ENCODE data around the gene MAP2K2. TPM values are rescaled to one million over a fixed set of nuclear protein-coding genes. Genes with fewer than 3 reads are reported as not detected.

The MAP2K2 gene
- total RNA-seq, 1 donor from 2014 or later = 116 TPM

GRCh38 chr19:4157164-4157563, 33.2 kb upstream of the MAP2K2 start:
- TF ChIP-seq CTCF (IDR thresholded peaks at IDR 0.05; ENCODE audit: insufficient read depth, low read length, severe bottlenecking) = no peak
- no peak for DNase-seq (ENCODE audit: low read depth)
- H3K36me3 ChIP-seq (ENCODE audit: control insufficient read depth, insufficient read depth, low read length) = no peaks in the 10 kb centered on the region
- no peak for FAIRE-seq
- H3K4me3 ChIP-seq (ENCODE audit: low read depth, low read length) = no peak overlapping the region
- no peaks in the 10 kb centered on the region for H3K27me3 ChIP-seq (ENCODE audit: control insufficient read depth, insufficient read depth, low read length)

GRCh38 chr19:4154571-4155312, 30.8 kb upstream of the MAP2K2 start:
- DNase-seq (ENCODE audit: low read depth) = no peak
- H3K4me3 ChIP-seq (ENCODE audit: low read depth, low read length) = no peak overlapping the region
- no peaks in the 10 kb centered on the region for H3K27me3 ChIP-seq (ENCODE audit: control insufficient read depth, insufficient read depth, low read length)
- FAIRE-seq = no peak
- no peak for TF ChIP-seq CTCF (IDR thresholded peaks at IDR 0.05; ENCODE audit: insufficient read depth, low read length, severe bottlenecking)
- no peaks in the 10 kb centered on the region for H3K36me3 ChIP-seq (ENCODE audit: control insufficient read depth, insufficient read depth, low read length)

DNA sequence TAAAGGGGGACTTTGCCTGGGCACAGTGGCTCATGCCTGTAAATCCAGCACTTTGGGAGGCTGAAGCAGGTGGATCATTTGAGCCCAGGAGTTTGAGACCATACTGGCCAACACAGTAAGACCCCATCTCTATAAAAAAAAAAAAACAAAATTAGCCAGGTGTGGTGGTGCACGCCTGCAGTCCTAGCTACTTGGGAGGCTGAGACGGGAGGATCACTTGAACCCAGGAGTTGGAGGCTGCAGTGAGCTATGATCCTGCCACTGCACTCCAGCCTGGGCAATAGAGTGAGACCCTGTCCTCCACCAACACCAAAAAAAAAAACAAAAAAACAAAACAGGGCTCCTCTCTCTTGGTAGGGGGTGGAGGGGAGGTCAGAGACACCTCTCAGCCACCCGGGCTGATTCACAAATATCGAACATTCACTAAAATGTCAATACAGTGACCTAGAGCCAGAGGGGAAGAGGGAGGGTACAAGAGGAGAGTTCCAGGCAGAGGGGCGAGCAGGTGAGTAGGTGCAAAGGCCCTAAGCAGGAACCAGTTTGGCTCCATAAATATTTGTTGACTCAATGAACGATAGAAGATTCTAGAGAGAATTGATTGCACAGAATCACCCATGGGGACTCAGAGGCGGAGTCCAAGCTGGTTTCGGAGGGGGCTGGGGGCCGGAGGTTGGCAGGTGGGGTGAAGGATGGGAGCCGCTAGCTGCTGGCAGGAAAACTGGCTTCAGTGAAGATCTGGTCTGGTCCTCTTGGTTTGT, 28.5 kb upstream of the MAP2K2 start:
- FAIRE-seq = no peak
- TF ChIP-seq CTCF (IDR thresholded peaks at IDR 0.05; ENCODE audit: insufficient read depth, low read length, severe bottlenecking) = no peak
- Histone ChIP-seq H3K27me3 (ENCODE audit: control insufficient read depth, insufficient read depth, low read length) (no peaks in the 10 kb centered on the region), H3K4me3 (ENCODE audit: low read depth, low read length) (no peak overlapping the region), H3K36me3 (ENCODE audit: control insufficient read depth, insufficient read depth, low read length) (no peaks in the 10 kb centered on the region)
- DNase-seq (ENCODE audit: low read depth) = no peak

- Histone ChIP-seq H3K4me3 (ENCODE audit: low read depth, low read length) (no peak overlapping the region), H3K27me3 (ENCODE audit: control insufficient read depth, insufficient read depth, low read length) (no peaks in the 10 kb centered on the region), H3K36me3 (ENCODE audit: control insufficient read depth, insufficient read depth, low read length) (no peaks in the 10 kb centered on the region)
- TF ChIP-seq CTCF (IDR thresholded peaks at IDR 0.05; ENCODE audit: insufficient read depth, low read length, severe bottlenecking) = no peak
- DNase-seq (ENCODE audit: low read depth) (no peak), FAIRE-seq (no peak)
Measured at GRCh38 chr19:4151623-4152022, 27.7 kb upstream of the MAP2K2 start.

- Histone ChIP-seq H3K36me3 (ENCODE audit: control insufficient read depth, insufficient read depth, low read length) (no peaks in the 10 kb centered on the region), H3K4me3 (ENCODE audit: low read depth, low read length) (no peak overlapping the region), H3K27me3 (ENCODE audit: control insufficient read depth, insufficient read depth, low read length) (no peaks in the 10 kb centered on the region)
- TF ChIP-seq CTCF (IDR thresholded peaks at IDR 0.05; ENCODE audit: insufficient read depth, low read length, severe bottlenecking) = no peak
- DNase-seq (ENCODE audit: low read depth) = no peak
- no peak for FAIRE-seq
Measured at GRCh38 chr19:4149518-4150288, 25.8 kb upstream of the MAP2K2 start.

Measured in bronchial epithelial cell (primary cell).